HepG2 (cell line): ENCODE data around the gene LTB4R2. TPM values are rescaled to one million over a fixed set of nuclear protein-coding genes. Genes with fewer than 3 reads are reported as not detected.

ENCODE experiments used
- HMGA1 ChIP-seq: sonication (generic); formaldehyde crosslinking; conservative IDR thresholded peaks from 2 replicates; pipeline ENCODE4 v1.4.0; 2020; ENCODE audit warnings: missing genetic modification reagents
- NCOA5 ChIP-seq: sonication (generic); formaldehyde crosslinking; IDR thresholded peaks from 2 replicates; pipeline ENCODE4 v1.4.0; 2020; ENCODE audit warnings: missing genetic modification reagents
- ZBTB7A ChIP-seq: sonication (generic); formaldehyde crosslinking; IDR thresholded peaks from 2 replicates; pipeline ENCODE4 v1.8.0; 2022; ENCODE audit warnings: mild to moderate bottlenecking, missing genetic modification reagents
- ZNF142 ChIP-seq: sonication (generic); formaldehyde crosslinking; IDR thresholded peaks from 2 replicates; pipeline ENCODE4 v1.4.0; 2020; ENCODE audit warnings: missing genetic modification reagents
- ZNF576 ChIP-seq: sonication (generic); formaldehyde crosslinking; IDR thresholded peaks from 2 replicates; pipeline ENCODE4 v1.4.0; 2020; ENCODE audit warnings: mild to moderate bottlenecking, missing genetic modification reagents
- polyA plus RNA-seq, 8 experiments: library from polyadenylated mRNA; depleted of rRNA in 3 of 8; stranded (reverse) in 7 of 8; unstranded in 1 of 8; fragments of >200 nt; fragmentation: Illumina TruSeq in 4 of 8; extraction: Trizol in 4 of 8; gene quantifications; 2 replicates each; pipeline versions ENCODE4 v1.2.1 to v1.2.3, GENCODE V29; 2011 to 2016; ENCODE audit warnings: low read depth in 4 of 8, missing spikeins in 1 of 8, mixed read lengths in 1 of 8; ENCODE audit not compliant: insufficient read depth in 1 of 8
- total RNA-seq, 5 experiments: library from RNA; depleted of rRNA; stranded (reverse); fragments of >200 nt; fragmentation: Illumina TruSeq; extraction: Trizol; gene quantifications; 2 replicates each; pipeline ENCODE4 v1.2.3, GENCODE V29; 2016; ENCODE audit warnings: low read depth in 1 of 5

The LTB4R2 gene
- total and polyA plus RNA-seq, 2 of the 13 experiments (the other 11 are each of a cell fraction or from before 2014, with no cell fraction given), result 3.9 to 6.9 TPM

- TF ChIP-seq ZBTB7A (CRISPR knock-in tag) (peak; percentile 76), NCOA5 (CRISPR knock-in tag) (peak; percentile 82), ZNF576 (CRISPR knock-in tag) (peak; percentile 96), ZNF142 (CRISPR knock-in tag) (peak; percentile 84; the same call in 1 of the 2 replicates), HMGA1 (CRISPR knock-in tag) (no peak)
- TF ChIP-seq, all 625 proteins: peak for 455
Observed at GRCh38 chr14:24299255-24300191, 10.4 kb upstream of the LTB4R2 start, which contains the start of the genes DHRS1 and NOP9 (continued).
